Omental fat pad (tissue), 4 donors: ENCODE measurements around the gene ZNF483. TPM values are rescaled to one million over a fixed set of nuclear protein-coding genes. Genes with fewer than 3 reads are reported as not detected.

Experiments
- ATAC-seq: fragments of 150-250 bp; one replicate; pipeline ENCODE4 v1.9.1; 2016; ENCODE audit warnings: mild to moderate bottlenecking, moderate library complexity; ENCODE audit not compliant: low FRiP score
- DNase-seq: peaks from one replicate; pipeline ENCODE4 v3.0.0-alpha.2; 2019; ENCODE audit warnings: low spot score
- total RNA-seq, 4 donors: library from RNA; depleted of rRNA; stranded (reverse); fragments of >200 nt; gene quantifications; one replicate each; pipeline ENCODE4 v1.1.0, GENCODE V29; 2016
- TF ChIP-seq, protein P1 (sequence below), 3 donors: fragments of 450-650 bp; IDR thresholded peaks; one replicate each; pipeline ENCODE4 v1.5.1; 2016 to 2017; ENCODE audit warnings: antibody characterized with exemption in 3 of 3, mild to moderate bottlenecking in 3 of 3, moderate library complexity in 2 of 3

Gene ZNF483
- total RNA-seq, 4 donors from 2014 or later = 2.8 to 11.9 (median 3.7) TPM

DNA sequence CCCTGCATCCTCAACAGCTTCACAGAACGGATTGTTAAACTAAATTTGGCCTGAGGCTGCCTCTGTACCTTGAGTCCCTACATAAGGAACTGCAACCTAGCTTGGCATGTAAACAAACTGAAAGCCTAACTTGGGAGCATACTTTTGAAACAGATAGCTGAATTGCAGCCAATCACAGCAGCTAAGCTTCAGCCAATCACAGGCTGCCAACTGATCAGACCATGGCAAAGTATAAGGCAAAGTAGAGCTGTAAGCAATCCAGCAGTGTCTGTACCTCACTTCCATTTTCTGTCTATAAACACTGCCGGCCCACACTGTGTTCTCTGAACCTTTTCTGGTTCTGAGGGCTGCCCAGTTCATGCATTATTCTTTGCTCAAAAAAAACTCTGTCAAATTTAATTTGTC, 8.9 kb upstream of the ZNF483 start:
- TF ChIP-seq, protein P1, sequence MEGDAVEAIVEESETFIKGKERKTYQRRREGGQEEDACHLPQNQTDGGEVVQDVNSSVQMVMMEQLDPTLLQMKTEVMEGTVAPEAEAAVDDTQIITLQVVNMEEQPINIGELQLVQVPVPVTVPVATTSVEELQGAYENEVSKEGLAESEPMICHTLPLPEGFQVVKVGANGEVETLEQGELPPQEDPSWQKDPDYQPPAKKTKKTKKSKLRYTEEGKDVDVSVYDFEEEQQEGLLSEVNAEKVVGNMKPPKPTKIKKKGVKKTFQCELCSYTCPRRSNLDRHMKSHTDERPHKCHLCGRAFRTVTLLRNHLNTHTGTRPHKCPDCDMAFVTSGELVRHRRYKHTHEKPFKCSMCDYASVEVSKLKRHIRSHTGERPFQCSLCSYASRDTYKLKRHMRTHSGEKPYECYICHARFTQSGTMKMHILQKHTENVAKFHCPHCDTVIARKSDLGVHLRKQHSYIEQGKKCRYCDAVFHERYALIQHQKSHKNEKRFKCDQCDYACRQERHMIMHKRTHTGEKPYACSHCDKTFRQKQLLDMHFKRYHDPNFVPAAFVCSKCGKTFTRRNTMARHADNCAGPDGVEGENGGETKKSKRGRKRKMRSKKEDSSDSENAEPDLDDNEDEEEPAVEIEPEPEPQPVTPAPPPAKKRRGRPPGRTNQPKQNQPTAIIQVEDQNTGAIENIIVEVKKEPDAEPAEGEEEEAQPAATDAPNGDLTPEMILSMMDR (IDR thresholded peaks at IDR 0.05) = no peak
- DNase-seq = no peak
- no peak for ATAC-seq

DNA sequence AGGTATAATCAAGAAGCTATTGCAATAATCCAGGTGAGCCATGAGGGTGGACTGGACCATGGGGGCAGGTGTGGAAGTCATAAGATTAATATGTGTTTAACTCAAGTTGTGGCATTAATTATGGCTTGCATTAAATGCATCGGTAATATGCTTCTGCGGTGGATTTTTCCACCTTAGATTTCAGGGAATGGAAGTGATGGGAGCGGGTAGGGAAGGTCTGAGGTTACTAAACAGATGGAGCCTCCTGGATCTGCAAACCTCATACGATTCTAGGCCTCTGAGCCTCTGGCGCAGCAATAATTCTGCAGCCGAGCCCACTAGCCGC, 286 bp upstream of the ZNF483 start:
- DNase-seq (no peak), ATAC-seq (no peak)
- TF ChIP-seq, protein P1 (IDR thresholded peaks at IDR 0.05) = no peak

DNA sequence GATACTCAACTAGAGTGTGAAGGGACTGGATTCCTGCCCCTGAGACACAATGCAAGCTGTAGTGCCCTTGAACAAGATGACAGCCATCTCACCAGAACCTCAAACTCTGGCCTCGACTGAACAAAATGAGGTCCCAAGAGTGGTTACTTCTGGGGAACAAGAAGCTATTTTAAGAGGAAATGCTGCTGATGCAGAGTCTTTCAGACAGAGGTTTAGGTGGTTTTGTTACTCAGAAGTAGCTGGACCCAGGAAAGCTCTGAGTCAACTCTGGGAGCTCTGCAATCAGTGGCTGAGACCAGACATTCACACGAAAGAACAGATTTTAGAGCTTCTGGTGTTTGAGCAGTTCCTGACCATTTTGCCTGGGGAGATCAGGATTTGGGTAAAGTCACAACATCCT, 2.4 kb downstream of the ZNF483 start:
- no peak for ATAC-seq
- no peak for DNase-seq
- TF ChIP-seq, protein P1 (IDR thresholded peaks at IDR 0.05) = no peak

DNA sequence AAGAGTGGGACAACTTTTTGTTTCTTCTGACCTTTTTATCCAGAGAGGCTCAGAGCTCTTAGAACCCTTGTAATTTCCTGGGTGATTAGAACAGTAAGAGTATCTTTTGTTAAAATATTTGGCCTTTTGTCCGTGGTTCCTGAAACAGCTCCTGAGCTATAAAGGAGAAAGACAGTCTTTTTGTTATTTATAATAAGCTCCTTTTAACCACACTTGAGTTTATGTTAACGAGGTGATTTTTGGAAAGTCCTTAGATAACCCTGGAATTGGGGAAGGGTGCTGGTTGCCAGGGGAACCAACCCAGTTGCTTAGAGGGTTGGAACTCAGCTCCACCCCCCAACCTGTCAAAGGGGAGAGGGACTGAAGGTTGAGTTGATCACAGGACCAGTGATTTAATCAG, 4.8 kb downstream of the ZNF483 start:
- no peak for ATAC-seq
- TF ChIP-seq, protein P1 (IDR thresholded peaks at IDR 0.05) = no peak
- DNase-seq = no peak

DNA sequence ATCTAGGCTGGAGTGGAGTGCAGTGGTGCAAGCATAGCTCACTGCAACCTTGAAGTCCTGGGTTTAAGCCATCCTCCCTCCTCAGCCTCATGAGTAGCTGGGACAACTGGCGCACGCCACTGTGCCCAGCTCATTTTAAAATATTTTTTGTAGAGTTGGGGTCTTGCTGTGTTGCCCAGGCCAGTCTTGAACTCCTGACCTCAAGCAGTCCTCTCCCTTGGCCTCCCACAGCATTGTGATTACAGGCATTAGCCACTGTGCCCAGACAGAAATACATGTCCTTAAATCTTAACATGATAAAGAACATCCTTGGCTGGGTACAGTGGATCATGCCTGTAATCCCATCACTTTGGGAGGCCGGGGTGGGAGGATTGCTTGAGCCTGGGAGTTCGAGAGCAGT, 6.7 kb downstream of the ZNF483 start:
- ATAC-seq (no peak), DNase-seq (no peak)
- TF ChIP-seq, protein P1 (IDR thresholded peaks at IDR 0.05) = no peak

DNA sequence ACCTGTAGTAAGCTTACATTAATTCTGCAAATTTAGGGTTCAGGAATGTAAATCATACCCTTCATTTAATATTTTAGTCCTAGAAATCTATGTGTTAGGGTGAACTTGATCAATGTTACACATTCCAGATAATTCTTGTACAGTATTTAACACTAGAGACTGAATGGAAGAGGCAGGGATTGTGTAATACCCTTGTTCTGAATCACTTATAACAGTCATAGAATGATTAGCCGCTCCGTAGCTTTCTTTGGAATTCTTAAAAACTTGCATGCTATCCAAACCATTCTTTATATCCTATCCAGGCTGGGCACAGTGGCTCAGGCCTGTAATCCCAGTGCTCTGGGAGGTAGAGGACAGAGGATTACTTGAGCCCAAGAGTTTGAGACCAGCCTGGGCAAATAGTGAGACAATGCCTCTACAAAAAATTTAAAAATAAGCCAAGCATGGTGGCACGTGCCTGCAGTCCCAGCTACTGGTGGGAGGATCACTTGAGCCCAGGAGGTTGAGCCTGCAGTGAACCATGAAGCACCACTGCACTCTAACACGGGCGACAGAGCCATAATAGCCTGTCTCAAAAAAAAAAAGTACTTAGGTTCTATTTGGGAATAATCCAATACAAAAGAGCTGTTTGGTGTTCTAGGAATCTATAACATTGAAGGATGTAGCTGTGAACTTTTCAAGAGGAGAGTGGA, 8.3 kb downstream of the ZNF483 start:
- no peak for ATAC-seq
- no peak for DNase-seq
- TF ChIP-seq, protein P1 (IDR thresholded peaks at IDR 0.05) = no peak

DNA sequence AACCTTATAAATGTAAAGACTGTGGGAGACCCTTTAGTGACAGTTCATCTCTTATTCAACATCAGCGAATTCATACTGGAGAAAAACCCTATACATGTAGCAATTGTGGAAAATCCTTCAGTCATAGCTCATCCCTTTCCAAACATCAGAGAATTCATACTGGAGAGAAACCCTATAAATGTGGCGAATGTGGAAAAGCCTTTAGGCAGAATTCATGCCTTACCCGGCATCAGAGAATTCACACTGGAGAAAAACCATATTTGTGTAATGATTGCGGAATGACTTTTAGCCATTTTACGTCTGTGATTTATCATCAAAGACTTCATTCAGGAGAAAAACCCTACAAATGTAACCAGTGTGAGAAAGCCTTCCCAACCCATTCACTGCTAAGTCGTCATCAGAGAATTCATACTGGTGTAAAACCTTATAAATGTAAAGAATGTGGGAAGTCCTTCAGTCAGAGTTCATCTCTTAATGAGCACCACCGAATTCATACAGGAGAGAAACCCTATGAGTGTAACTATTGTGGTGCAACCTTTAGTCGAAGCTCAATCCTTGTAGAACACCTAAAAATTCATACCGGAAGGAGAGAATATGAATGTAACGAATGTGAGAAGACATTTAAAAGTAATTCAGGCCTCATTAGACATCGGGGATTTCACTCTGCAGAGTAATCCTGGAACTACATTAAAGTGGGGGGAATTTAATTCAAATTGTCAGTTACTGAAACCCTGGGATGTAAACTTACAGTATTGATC, 17.7 kb downstream of the ZNF483 start:
- ATAC-seq (no peak), DNase-seq (no peak)
- TF ChIP-seq, protein P1 (IDR thresholded peaks at IDR 0.05) = no peak
